Pulmonary artery endothelial cell (primary cell): Measurements from ENCODE around the gene CACNB3. TPM values are rescaled to one million over a fixed set of nuclear protein-coding genes. Genes with fewer than 3 reads are reported as not detected.
"Not testable (repeated sequence)": the region's sequence is repeated elsewhere in the genome, so short reads cannot be mapped to it uniquely, and the experiment has no call there.

Source experiments
- DNase-seq: peaks from one replicate; pipeline ENCODE4 v3.0.0-alpha.2; 2011; ENCODE audit warnings: low read depth, low spot score
- total RNA-seq: library from RNA; depleted of rRNA; stranded (reverse); fragments of >200 nt; gene quantifications from 2 replicates; pipeline ENCODE4 v1.2.3, GENCODE V29; 2014

CACNB3 gene
- total RNA-seq, 1 donor from 2014 or later, result 18.7 TPM

GRCh38 chr12:48818831-48819590 is 715 bp downstream of the CACNB3 start:
- no peak for DNase-seq

GRCh38 chr12:48819986-48820725 is 1.9 kb downstream of the CACNB3 start:
- no peak for DNase-seq

- DNase-seq, result no peak
Observed at GRCh38 chr12:48822139-48822538, 3.8 kb downstream of the CACNB3 start.

- DNase-seq, result no peak
Observed at GRCh38 chr12:48822711-48823110, 4.4 kb downstream of the CACNB3 start.

GRCh38 chr12:48823281-48823680 is 5.0 kb downstream of the CACNB3 start:
- DNase-seq, result no peak

- no peak for DNase-seq
Observed at GRCh38 chr12:48824112-48824511, 5.8 kb downstream of the CACNB3 start.

GRCh38 chr12:48824905-48825304 is 6.6 kb downstream of the CACNB3 start:
- DNase-seq, result no peak

GRCh38 chr12:48826209-48826855 is 8.0 kb downstream of the CACNB3 start:
- no peak for DNase-seq

GRCh38 chr12:48827026-48827425 is 8.7 kb downstream of the CACNB3 start:
- DNase-seq, result no peak

- no peak for DNase-seq
Observed at GRCh38 chr12:48827513-48828096, 9.3 kb downstream of the CACNB3 start.

- no peak for DNase-seq
Observed at GRCh38 chr12:48828293-48828692, 10.0 kb downstream of the CACNB3 start.

GRCh38 chr12:48828841-48829575 is 10.7 kb downstream of the CACNB3 start:
- DNase-seq, result no peak

- DNase-seq, result no peak
Observed at GRCh38 chr12:48831257-48831656, 13.0 kb downstream of the CACNB3 start.

- no peak for DNase-seq
Observed at GRCh38 chr12:48832321-48833060, 14.2 kb downstream of the CACNB3 start.

- DNase-seq, result no peak
Observed at GRCh38 chr12:48838048-48838447, 19.8 kb downstream of the CACNB3 start.

- DNase-seq, result not testable (repeated sequence)
Observed at GRCh38 chr12:48842021-48842420, 23.7 kb downstream of the CACNB3 start.

GRCh38 chr12:48851883-48852733 is 33.8 kb downstream of the CACNB3 start, which contains the start of gene DDX23:
Gene DDX23 (minus strand): TSS chr12:48852163. CDS start chr12:48845782, 6,381 bp downstream.
- DNase-seq, result peak; percentile 95

- DNase-seq, result peak; percentile 70
Observed at GRCh38 chr12:48852734-48853688, 34.7 kb downstream of the CACNB3 start.
